HepG2 (cell line): ENCODE results near the gene SUSD6. TPM values are rescaled to one million over a fixed set of nuclear protein-coding genes. Genes with fewer than 3 reads are reported as not detected.

Source experiments
- ATAC-seq: fragments of 200-7000 bp; cut with Tn5 transposase; 3 replicates; pipeline ENCODE4 v1.9.1; 2020; ENCODE audit warnings: mild to moderate bottlenecking, moderate library complexity
- BruUV-seq: library from RNA; stranded (reverse); fragments of 400-500 nt; replicated peaks from 2 replicates; lab custom pipeline; 2021; lab: Mats Ljungman, UMichigan
- CTCF ChIA-PET: fragments of 300-600 bp; formaldehyde crosslinking; extraction: SDS; loops from one replicate; lab custom pipeline; 2021; ENCODE audit warnings: low total read pairs, inconsistent platforms, low intra/inter-chr PET ratio; lab: Yijun Ruan, JAX
- POLR2A ChIA-PET: fragments of 350-600 bp; sonication (Branson Sonifier 250); formaldehyde crosslinking; loops from one replicate; lab custom pipeline; 2020; ENCODE audit warnings: antibody characterized with exemption, inconsistent platforms; lab: Yijun Ruan, JAX
- DNase-seq: peaks from one replicate; pipeline ENCODE4 v3.0.0-alpha.2; 2015; ENCODE audit warnings: low spot score
- FAIRE-seq: peaks from 3 replicates; lab custom pipeline; 2011; peaks lifted over from hg19 to GRCh38; lab: Jason Lieb, UNC
- H2AFZ ChIP-seq: one replicate; pipeline ENCODE4 v1.6.1; 2011; ENCODE audit warnings: low read length, inconsistent platforms
- H3K27ac ChIP-seq: fragments of 300-600 bp; 3 replicates; pipeline ENCODE4 v1.8.0; 2011; ENCODE audit warnings: mixed run types, mild to moderate bottlenecking, mixed read lengths, low read length, inconsistent platforms; ENCODE audit not compliant: insufficient read depth; ENCODE audit errors: extremely low read length
- H3K27me3 ChIP-seq, 2 experiments: fragments of 200-600 bp in 1 of 2; 2 replicates in 1 of 2; 3 replicates in 1 of 2; pipeline versions ENCODE4 v1.6.0 to v1.8.0; 2011; ENCODE audit warnings: low read length in 2 of 2, mild to moderate bottlenecking in 2 of 2, moderate library complexity in 2 of 2, inconsistent platforms in 1 of 2; ENCODE audit not compliant: insufficient read depth in 2 of 2, control insufficient read depth in 1 of 2
- H3K36me3 ChIP-seq, 2 experiments: fragments of 200-600 bp in 1 of 2; replicated peaks in 1 of 2; 2 replicates in 1 of 2; 3 replicates in 1 of 2; pipeline versions ENCODE4 v1.5.1 to v1.8.0; 2011; ENCODE audit warnings: low read length in 2 of 2, inconsistent platforms in 1 of 2; ENCODE audit not compliant: insufficient read depth in 2 of 2, control insufficient read depth in 1 of 2
- H3K4me1 ChIP-seq: 2 replicates; pipeline ENCODE4 v1.5.1; 2012; ENCODE audit warnings: low read length, inconsistent platforms; ENCODE audit not compliant: insufficient read depth
- H3K4me2 ChIP-seq: 2 replicates; pipeline ENCODE4 v1.6.0; 2011; ENCODE audit warnings: low read depth, low read length, inconsistent platforms
- H3K4me3 ChIP-seq, 3 experiments: fragments of 200-600 bp in 1 of 3; sonication (generic), shearing (Covaris generic) in 1 of 3; replicated peaks in 1 of 3; 2 replicates each; pipeline ENCODE4 v1.5.1; 2011 to 2016; ENCODE audit warnings: low read length in 3 of 3, inconsistent platforms in 2 of 3, low read depth in 2 of 3, mild to moderate bottlenecking in 2 of 3, control low read depth in 1 of 3, mixed read lengths in 1 of 3; ENCODE audit not compliant: insufficient read depth in 1 of 3
- H3K79me2 ChIP-seq: one replicate; pipeline ENCODE4 v1.6.1; 2011; ENCODE audit warnings: low read length, inconsistent platforms; ENCODE audit not compliant: insufficient read depth
- H3K9ac ChIP-seq: 2 replicates; pipeline ENCODE4 v1.6.0; 2011; ENCODE audit warnings: mild to moderate bottlenecking, low read depth, low read length, inconsistent platforms; ENCODE audit not compliant: insufficient read depth
- H3K9me3 ChIP-seq: 2 replicates; pipeline ENCODE4 v1.5.1; 2012; ENCODE audit warnings: mild to moderate bottlenecking, low read length
- H4K20me1 ChIP-seq: 2 replicates; pipeline ENCODE4 v1.6.0; 2011; ENCODE audit warnings: inconsistent platforms, mild to moderate bottlenecking, low read length, moderate library complexity; ENCODE audit not compliant: insufficient read depth
- HOXA9 ChIP-seq: sonication (generic); formaldehyde crosslinking; IDR thresholded peaks from 2 replicates; pipeline ENCODE4 v1.8.1; 2022; ENCODE audit warnings: missing genetic modification reagents, mild to moderate bottlenecking, moderate library complexity, borderline replicate concordance
- PRDM15 ChIP-seq: sonication (generic); formaldehyde crosslinking; IDR thresholded peaks from 2 replicates; pipeline ENCODE4 v1.4.0; 2020; ENCODE audit warnings: missing genetic modification reagents
- ZMYM4 ChIP-seq: sonication (generic); formaldehyde crosslinking; IDR thresholded peaks from 2 replicates; pipeline ENCODE4 v1.8.1; 2023; ENCODE audit warnings: mild to moderate bottlenecking, missing genetic modification reagents
- ZNF263 ChIP-seq: sonication (generic); formaldehyde crosslinking; IDR thresholded peaks from 2 replicates; pipeline ENCODE4 v1.4.0; 2020; ENCODE audit warnings: missing genetic modification reagents
- ZNF468 ChIP-seq: sonication (generic); formaldehyde crosslinking; IDR thresholded peaks from 2 replicates; pipeline ENCODE4 v1.8.0; 2022; ENCODE audit warnings: mild to moderate bottlenecking, moderate library complexity, missing genetic modification reagents
- WGBS: methylation state at CpG from one replicate; pipeline ENCODE4 v1.1.6; 2017; ENCODE audit warnings: low lambda C conversion rate; 5-methylcytosine and 5-hydroxymethylcytosine counted together
- in situ Hi-C: cut with HindIII; loops from 2 replicates; pipeline ENCODE4 v1.10.0; 2017; ENCODE audit warnings: low pct_unique_long_range_greater_than_20kb; ENCODE audit not compliant: extremely low pct_ligation_motif_present
- intact Hi-C: fragments of 100-400 bp; cut with micrococcal nuclease; formaldehyde crosslinking; loops from one replicate; pipeline ENCODE4 v1.10.0; 2022; ENCODE audit not compliant: unreplicated experiment
- polyA plus RNA-seq, 8 experiments: library from polyadenylated mRNA; depleted of rRNA in 3 of 8; stranded (reverse) in 7 of 8; unstranded in 1 of 8; fragments of >200 nt; fragmentation: Illumina TruSeq in 4 of 8; extraction: Trizol in 4 of 8; gene quantifications; 2 replicates each; pipeline versions ENCODE4 v1.2.1 to v1.2.3, GENCODE V29; 2011 to 2016; ENCODE audit warnings: low read depth in 4 of 8, missing spikeins in 1 of 8, mixed read lengths in 1 of 8; ENCODE audit not compliant: insufficient read depth in 1 of 8
- total RNA-seq, 5 experiments: library from RNA; depleted of rRNA; stranded (reverse); fragments of >200 nt; fragmentation: Illumina TruSeq; extraction: Trizol; gene quantifications; 2 replicates each; pipeline ENCODE4 v1.2.3, GENCODE V29; 2016; ENCODE audit warnings: low read depth in 1 of 5
- TF ChIP-seq, protein P1 (sequence below): sonication (generic); formaldehyde crosslinking; IDR thresholded peaks from 2 replicates; pipeline ENCODE4 v1.4.0; 2020; ENCODE audit warnings: missing genetic modification reagents
- TF ChIP-seq, protein P2 (sequence below), 2 experiments: fragments of 450-650 bp in 1 of 2; sonication (generic) in 1 of 2; formaldehyde crosslinking; IDR thresholded peaks; 2 replicates each; pipeline versions ENCODE4 v1.5.0 to v1.8.0; 2020 to 2022; ENCODE audit warnings: mild to moderate bottlenecking in 1 of 2, missing genetic modification reagents in 1 of 2
- TF ChIP-seq, protein P3 (sequence below): sonication (generic); formaldehyde crosslinking; IDR thresholded peaks from 2 replicates; pipeline ENCODE4 v1.4.0; 2020; ENCODE audit warnings: missing genetic modification reagents

Gene SUSD6
- total and polyA plus RNA-seq, 2 of the 13 experiments (the other 11 are each of a cell fraction or from before 2014, with no cell fraction given) = 7.2 to 7.4 TPM

GRCh38 chr14:69624136-69624535 lies 12.7 kb downstream of the SUSD6 start (continued):
- TF ChIP-seq ZNF468 (no peak), PRDM15 (CRISPR knock-in tag) (no peak)
- TF ChIP-seq, protein P1, sequence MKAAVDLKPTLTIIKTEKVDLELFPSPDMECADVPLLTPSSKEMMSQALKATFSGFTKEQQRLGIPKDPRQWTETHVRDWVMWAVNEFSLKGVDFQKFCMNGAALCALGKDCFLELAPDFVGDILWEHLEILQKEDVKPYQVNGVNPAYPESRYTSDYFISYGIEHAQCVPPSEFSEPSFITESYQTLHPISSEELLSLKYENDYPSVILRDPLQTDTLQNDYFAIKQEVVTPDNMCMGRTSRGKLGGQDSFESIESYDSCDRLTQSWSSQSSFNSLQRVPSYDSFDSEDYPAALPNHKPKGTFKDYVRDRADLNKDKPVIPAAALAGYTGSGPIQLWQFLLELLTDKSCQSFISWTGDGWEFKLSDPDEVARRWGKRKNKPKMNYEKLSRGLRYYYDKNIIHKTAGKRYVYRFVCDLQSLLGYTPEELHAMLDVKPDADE (CRISPR knock-in tag) = no peak
- TF ChIP-seq, protein P2, sequence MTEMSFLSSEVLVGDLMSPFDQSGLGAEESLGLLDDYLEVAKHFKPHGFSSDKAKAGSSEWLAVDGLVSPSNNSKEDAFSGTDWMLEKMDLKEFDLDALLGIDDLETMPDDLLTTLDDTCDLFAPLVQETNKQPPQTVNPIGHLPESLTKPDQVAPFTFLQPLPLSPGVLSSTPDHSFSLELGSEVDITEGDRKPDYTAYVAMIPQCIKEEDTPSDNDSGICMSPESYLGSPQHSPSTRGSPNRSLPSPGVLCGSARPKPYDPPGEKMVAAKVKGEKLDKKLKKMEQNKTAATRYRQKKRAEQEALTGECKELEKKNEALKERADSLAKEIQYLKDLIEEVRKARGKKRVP (CRISPR knock-in tag; IDR thresholded peaks at IDR 0.05) = no peak

DNA sequence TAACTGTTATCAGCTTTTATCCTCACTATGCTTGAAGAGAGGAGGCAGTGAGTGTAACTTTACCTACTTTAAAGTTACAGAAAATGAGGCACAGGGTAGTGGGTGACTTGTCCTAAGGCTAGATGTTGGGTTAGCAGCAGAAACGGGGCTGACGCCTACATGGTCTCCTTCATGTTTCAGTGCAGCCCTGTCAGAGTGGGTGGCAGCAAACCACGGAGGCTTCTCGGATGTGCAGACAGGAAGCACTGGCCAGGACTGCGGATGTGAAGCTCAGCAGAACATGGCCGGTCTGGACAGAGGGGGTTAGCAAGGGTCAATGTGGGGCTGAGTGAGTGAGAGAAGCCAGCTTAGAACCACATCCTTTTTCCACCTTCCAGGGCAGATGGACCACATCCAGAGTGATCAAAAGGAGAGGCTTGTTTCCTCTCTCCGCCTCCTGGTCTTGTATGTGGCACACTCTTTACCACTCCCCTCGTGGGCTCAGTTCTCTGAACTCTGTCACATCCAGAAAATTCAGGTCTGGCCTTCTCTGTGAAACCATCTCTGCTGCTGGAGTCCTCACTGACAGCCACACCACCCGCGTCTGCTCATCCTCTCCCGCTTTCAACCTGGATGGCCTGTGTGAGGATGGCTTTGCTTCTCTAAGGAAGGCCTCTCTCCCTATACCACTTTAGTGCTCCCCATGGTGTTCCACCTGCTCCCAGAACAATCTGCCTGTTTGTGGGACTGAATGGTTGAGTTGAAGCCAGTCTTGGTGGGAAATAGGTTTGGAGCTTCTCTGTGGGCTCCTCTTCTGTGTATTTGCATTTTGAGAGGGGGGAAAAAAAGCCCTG lies 14.1 kb downstream of the SUSD6 start:
- in situ Hi-C loops = no loop called here
- Histone ChIP-seq H3K36me3 (no peaks in the 10 kb centered on the region; a peak in 1 of 5 replicates), H3K27me3 (no peaks in the 10 kb centered on the region), H2AFZ (no peak overlapping the region), H3K4me2 (no peak overlapping the region), H3K79me2 (peaks cover 20% of the 10 kb centered on the region), H4K20me1 (no peaks in the 10 kb centered on the region), H3K9me3 (no peaks in the 10 kb centered on the region), H3K9ac (no peak overlapping the region), H3K4me1 (peaks cover 35% of the 10 kb centered on the region), H3K27ac (no peak overlapping the region), H3K4me3 (no peak overlapping the region)
- 85% methylated on average over 10 of the region's 11 CpGs for WGBS
- intact Hi-C loops = no loop called here
- BruUV-seq = no TSS peak
- FAIRE-seq = no peak
- ChIA-PET CTCF (no interaction called here), POLR2A (no interaction called here)
- ATAC-seq = no peak; the same call in 2 of the 3 replicates
- no peak for DNase-seq
- TF ChIP-seq HOXA9 (CRISPR knock-in tag) = no peak
- TF ChIP-seq ZMYM4 (CRISPR knock-in tag) = no peak
- TF ChIP-seq, protein P3, sequence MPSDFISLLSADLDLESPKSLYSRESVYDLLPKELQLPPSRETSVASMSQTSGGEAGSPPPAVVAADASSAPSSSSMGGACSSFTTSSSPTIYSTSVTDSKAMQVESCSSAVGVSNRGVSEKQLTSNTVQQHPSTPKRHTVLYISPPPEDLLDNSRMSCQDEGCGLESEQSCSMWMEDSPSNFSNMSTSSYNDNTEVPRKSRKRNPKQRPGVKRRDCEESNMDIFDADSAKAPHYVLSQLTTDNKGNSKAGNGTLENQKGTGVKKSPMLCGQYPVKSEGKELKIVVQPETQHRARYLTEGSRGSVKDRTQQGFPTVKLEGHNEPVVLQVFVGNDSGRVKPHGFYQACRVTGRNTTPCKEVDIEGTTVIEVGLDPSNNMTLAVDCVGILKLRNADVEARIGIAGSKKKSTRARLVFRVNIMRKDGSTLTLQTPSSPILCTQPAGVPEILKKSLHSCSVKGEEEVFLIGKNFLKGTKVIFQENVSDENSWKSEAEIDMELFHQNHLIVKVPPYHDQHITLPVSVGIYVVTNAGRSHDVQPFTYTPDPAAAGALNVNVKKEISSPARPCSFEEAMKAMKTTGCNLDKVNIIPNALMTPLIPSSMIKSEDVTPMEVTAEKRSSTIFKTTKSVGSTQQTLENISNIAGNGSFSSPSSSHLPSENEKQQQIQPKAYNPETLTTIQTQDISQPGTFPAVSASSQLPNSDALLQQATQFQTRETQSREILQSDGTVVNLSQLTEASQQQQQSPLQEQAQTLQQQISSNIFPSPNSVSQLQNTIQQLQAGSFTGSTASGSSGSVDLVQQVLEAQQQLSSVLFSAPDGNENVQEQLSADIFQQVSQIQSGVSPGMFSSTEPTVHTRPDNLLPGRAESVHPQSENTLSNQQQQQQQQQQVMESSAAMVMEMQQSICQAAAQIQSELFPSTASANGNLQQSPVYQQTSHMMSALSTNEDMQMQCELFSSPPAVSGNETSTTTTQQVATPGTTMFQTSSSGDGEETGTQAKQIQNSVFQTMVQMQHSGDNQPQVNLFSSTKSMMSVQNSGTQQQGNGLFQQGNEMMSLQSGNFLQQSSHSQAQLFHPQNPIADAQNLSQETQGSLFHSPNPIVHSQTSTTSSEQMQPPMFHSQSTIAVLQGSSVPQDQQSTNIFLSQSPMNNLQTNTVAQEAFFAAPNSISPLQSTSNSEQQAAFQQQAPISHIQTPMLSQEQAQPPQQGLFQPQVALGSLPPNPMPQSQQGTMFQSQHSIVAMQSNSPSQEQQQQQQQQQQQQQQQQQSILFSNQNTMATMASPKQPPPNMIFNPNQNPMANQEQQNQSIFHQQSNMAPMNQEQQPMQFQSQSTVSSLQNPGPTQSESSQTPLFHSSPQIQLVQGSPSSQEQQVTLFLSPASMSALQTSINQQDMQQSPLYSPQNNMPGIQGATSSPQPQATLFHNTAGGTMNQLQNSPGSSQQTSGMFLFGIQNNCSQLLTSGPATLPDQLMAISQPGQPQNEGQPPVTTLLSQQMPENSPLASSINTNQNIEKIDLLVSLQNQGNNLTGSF (CRISPR knock-in tag) = no peak
- TF ChIP-seq ZNF263 (CRISPR knock-in tag) = peak; percentile 51; the same call in 1 of the 2 replicates
